Renal cortex interstitium (tissue), 3 donors: ENCODE measurements around the gene CASD1. TPM values are rescaled to one million over a fixed set of nuclear protein-coding genes. Genes with fewer than 3 reads are reported as not detected.

Source experiments
- polyA plus RNA-seq, 3 donors: library from polyadenylated mRNA; unstranded; fragments of 120-200 nt; gene quantifications; one replicate each; pipeline ENCODE4 v1.2.1, GENCODE V29; 2013; ENCODE audit not compliant: insufficient read length in 3 of 3

CASD1 gene
- polyA plus RNA-seq, 3 donors = 38.1 to 47.9 (median 46.4) TPM

Other genes starting within 250 kb of the CASD1 start
- gene COL1A2, start 114.9 kb upstream of the CASD1 start, polyA plus RNA-seq = 100 to 1,000 TPM; 650 to 944 (median 656) TPM
- 10 to 100 TPM; 86.0 to 97.5 (median 88.7) TPM for gene SGCE, start 146.3 kb downstream of the CASD1 start, polyA plus RNA-seq